Stimulated activated CD4-positive, alpha-beta T cell treated with anti-CD3 and anti-CD28 coated beads, Interleukin-1b, Interleukin-23, amount 100 ng/mL, for 4 hours (primary cell): ENCODE results near the gene CHMP3.

Experiments used
- DNase-seq, 2 donors: peaks; one replicate each; pipeline ENCODE4 v3.0.0-alpha.2; 2020; ENCODE audit warnings: low read depth in 2 of 2

CHMP3 gene

GRCh38 chr2:86468162-86469033 lies 94.8 kb downstream of the CHMP3 start:
- peak in 1 of 2 donors; percentile 32 for DNase-seq

GRCh38 chr2:86466306-86466705 lies 96.9 kb downstream of the CHMP3 start:
- no peak for DNase-seq

- DNase-seq = no peak
These were observed 98.6 kb downstream of the CHMP3 start for GRCh38 chr2:86464652-86465051.

- no peak for DNase-seq
These were observed 102.0 kb downstream of the CHMP3 start for GRCh38 chr2:86461042-86461743.

- no peak for DNase-seq
These were observed 108.1 kb downstream of the CHMP3 start for GRCh38 chr2:86455181-86455580.

- DNase-seq = no peak
These were observed 109.0 kb downstream of the CHMP3 start for GRCh38 chr2:86454238-86454637.

- no peak for DNase-seq
These were observed 109.4 kb downstream of the CHMP3 start for GRCh38 chr2:86453836-86454235.
